SK-N-SH treated with all-trans-retinoic acid at 6 μM for 48 hours (cell line): Measurements from ENCODE around the gene PAXX.

ENCODE experiments used
- ATAC-seq: fragments of 200-7000 bp; cut with Tn5 transposase; 3 replicates; pipeline ENCODE4 v1.9.1; 2020; ENCODE audit warnings: mild to moderate bottlenecking, moderate library complexity
- ARNTL ChIP-seq: fragments of 450-650 bp; formaldehyde crosslinking; IDR thresholded peaks from 2 replicates; pipeline ENCODE4 v1.5.0; 2020; ENCODE audit warnings: low read depth, mild to moderate bottlenecking, moderate library complexity, borderline replicate concordance
- BACH2 ChIP-seq: fragments of 250-450 bp; sonication (Bioruptor Pico); IDR thresholded peaks from 2 replicates; pipeline ENCODE4 v1.9.0; 2021; ENCODE audit warnings: mild to moderate bottlenecking, borderline replicate concordance
- CREB5 ChIP-seq: fragments of 250-450 bp; sonication (Bioruptor Pico); IDR thresholded peaks from 2 replicates; pipeline ENCODE4 v1.5.1; 2020; ENCODE audit warnings: low read depth, mild to moderate bottlenecking, moderate library complexity
- GLIS3 ChIP-seq: fragments of 250-450 bp; sonication (Bioruptor Pico); IDR thresholded peaks from 2 replicates; pipeline ENCODE4 v1.5.0; 2020; ENCODE audit warnings: mild to moderate bottlenecking, moderate library complexity
- ISL1 ChIP-seq: fragments of 250-450 bp; sonication (Bioruptor Pico); IDR thresholded peaks from 2 replicates; pipeline ENCODE4 v2.1.2; 2022; ENCODE audit warnings: mild to moderate bottlenecking, moderate library complexity
- OSR1 ChIP-seq: fragments of 250-450 bp; sonication (Bioruptor Pico); IDR thresholded peaks from 2 replicates; pipeline ENCODE4 v1.8.0; 2022; ENCODE audit warnings: moderate library complexity, mild to moderate bottlenecking, inconsistent platforms
- PATZ1 ChIP-seq: fragments of 250-450 bp; sonication (Bioruptor Pico); IDR thresholded peaks from 2 replicates; pipeline ENCODE4 v1.8.0; 2020; ENCODE audit warnings: mild to moderate bottlenecking, moderate library complexity, borderline replicate concordance
- POU6F1 ChIP-seq: fragments of 250-450 bp; sonication (Bioruptor Pico); IDR thresholded peaks from 2 replicates; pipeline ENCODE4 v1.8.0; 2021; ENCODE audit warnings: low read depth, mild to moderate bottlenecking, moderate library complexity, borderline replicate concordance
- PPARA ChIP-seq: fragments of 250-450 bp; sonication (Bioruptor Pico); IDR thresholded peaks from 2 replicates; pipeline ENCODE4 v1.5.0; 2020; ENCODE audit warnings: mild to moderate bottlenecking, borderline replicate concordance
- SNAI2 ChIP-seq: fragments of 250-450 bp; sonication (Bioruptor Pico); IDR thresholded peaks from 2 replicates; pipeline ENCODE4 v1.5.0; 2020; ENCODE audit warnings: mild to moderate bottlenecking, moderate library complexity
- TCF4 ChIP-seq: fragments of 250-450 bp; sonication (Bioruptor Pico); IDR thresholded peaks from 2 replicates; pipeline ENCODE4 v1.8.0; 2021; ENCODE audit warnings: mild to moderate bottlenecking, moderate library complexity, borderline replicate concordance
- TOX ChIP-seq: fragments of 250-450 bp; sonication (Bioruptor Pico); IDR thresholded peaks from 2 replicates; pipeline ENCODE4 v1.8.0; 2021; ENCODE audit warnings: mild to moderate bottlenecking, moderate library complexity, borderline replicate concordance
- ZC3H10 ChIP-seq: fragments of 250-450 bp; sonication (Bioruptor Pico); IDR thresholded peaks from 2 replicates; pipeline ENCODE4 v1.5.1; 2021; ENCODE audit warnings: mild to moderate bottlenecking, moderate library complexity
- ZFP3 ChIP-seq: fragments of 250-450 bp; sonication (Bioruptor Pico); IDR thresholded peaks from 2 replicates; pipeline ENCODE4 v1.5.0; 2020; ENCODE audit warnings: mild to moderate bottlenecking, moderate library complexity
- ZFP30 ChIP-seq: fragments of 450-650 bp; formaldehyde crosslinking; IDR thresholded peaks from 2 replicates; pipeline ENCODE4 v1.5.0; 2022; ENCODE audit warnings: mild to moderate bottlenecking, moderate library complexity
- ZNF70 ChIP-seq: fragments of 450-650 bp; formaldehyde crosslinking; IDR thresholded peaks from 2 replicates; pipeline ENCODE4 v1.5.0; 2020; ENCODE audit warnings: mild to moderate bottlenecking, moderate library complexity
- ZNF8 ChIP-seq: fragments of 450-650 bp; formaldehyde crosslinking; IDR thresholded peaks from 2 replicates; pipeline ENCODE4 v1.5.0; 2020; ENCODE audit warnings: mild to moderate bottlenecking, moderate library complexity

Gene PAXX

GRCh38 chr9:136997371-136997770, 5.1 kb downstream of the PAXX start:
- ATAC-seq: no peak
- TF ChIP-seq TCF4 (CRISPR knock-in tag) (no peak), PPARA (CRISPR knock-in tag) (no peak), POU6F1 (CRISPR knock-in tag) (no peak), TOX (CRISPR knock-in tag) (no peak)

- TF ChIP-seq GLIS3 (CRISPR knock-in tag) (no peak), TCF4 (CRISPR knock-in tag) (no peak), PPARA (CRISPR knock-in tag) (no peak), ZFP30 (CRISPR knock-in tag) (no peak), ARNTL (CRISPR knock-in tag) (no peak), PATZ1 (CRISPR knock-in tag) (no peak), SNAI2 (CRISPR knock-in tag) (no peak), ZC3H10 (no peak), ZNF70 (CRISPR knock-in tag) (no peak), CREB5 (CRISPR knock-in tag) (no peak), ISL1 (no peak), BACH2 (CRISPR knock-in tag) (no peak), ZNF8 (CRISPR knock-in tag) (no peak), OSR1 (no peak), TOX (CRISPR knock-in tag) (no peak), ZFP3 (CRISPR knock-in tag) (no peak)
- TF ChIP-seq, all 23 proteins: peak for 0
- ATAC-seq: no peak
Observed at GRCh38 chr9:136997830-136998234, 5.6 kb downstream of the PAXX start.

- ATAC-seq: peak; percentile 4; the same call in 1 of the 3 replicates
- TF ChIP-seq ARNTL (CRISPR knock-in tag): no peak
- TF ChIP-seq ZNF70 (CRISPR knock-in tag): no peak
- TF ChIP-seq PPARA (CRISPR knock-in tag): no peak
Observed at GRCh38 chr9:137000177-137000930, 8.1 kb downstream of the PAXX start.

GRCh38 chr9:137001857-137002645, 9.8 kb downstream of the PAXX start:
- ATAC-seq: no peak
- TF ChIP-seq PATZ1 (CRISPR knock-in tag): no peak
- TF ChIP-seq POU6F1 (CRISPR knock-in tag): no peak
- TF ChIP-seq ZC3H10: no peak
